Spleen (tissue), 11 donors: ENCODE data around the gene SEC23IP. TPM values are rescaled to one million over a fixed set of nuclear protein-coding genes. Genes with fewer than 3 reads are reported as not detected.

Experiments used
- DNase-seq: peaks from one replicate; pipeline ENCODE4 v3.0.0-alpha.2; 2020
- H3K27ac ChIP-seq, 8 donors: fragments of 200-600 bp; sonication (generic) in 7 of 8; 1 replicate in 4 of 8; 2 replicates in 4 of 8; pipeline versions ENCODE4 v1.5.0 to v1.8.0; 2016 to 2021; ENCODE audit warnings: inconsistent platforms in 4 of 8, mild to moderate bottlenecking in 4 of 8, moderate library complexity in 1 of 8
- H3K27me3 ChIP-seq, 7 donors: fragments of 200-600 bp; sonication (generic) in 6 of 7; replicated peaks in 1 of 7; 1 replicate in 4 of 7; 2 replicates in 3 of 7; pipeline versions ENCODE4 v1.5.0 to v1.8.0; 2016 to 2021; ENCODE audit warnings: inconsistent platforms in 3 of 7, mild to moderate bottlenecking in 1 of 7
- H3K36me3 ChIP-seq, 6 donors: fragments of 200-600 bp; sonication (generic) in 5 of 6; 1 replicate in 4 of 6; 2 replicates in 2 of 6; pipeline versions ENCODE4 v1.5.0 to v1.8.0; 2016 to 2021; ENCODE audit warnings: inconsistent platforms in 2 of 6
- H3K4me1 ChIP-seq, 6 donors: fragments of 200-600 bp; sonication (generic) in 5 of 6; 1 replicate in 3 of 6; 2 replicates in 3 of 6; pipeline versions ENCODE4 v1.5.0 to v1.8.0; 2016 to 2021; ENCODE audit warnings: inconsistent platforms in 3 of 6
- H3K4me3 ChIP-seq, 8 donors: fragments of 200-600 bp; sonication (generic) in 7 of 8; 1 replicate in 4 of 8; 2 replicates in 4 of 8; pipeline versions ENCODE4 v1.5.0 to v1.8.0; 2016 to 2021; ENCODE audit warnings: inconsistent platforms in 4 of 8, mild to moderate bottlenecking in 4 of 8, moderate library complexity in 2 of 8
- H3K9me3 ChIP-seq, 8 donors: fragments of 200-600 bp; sonication (generic) in 7 of 8; 1 replicate in 4 of 8; 2 replicates in 4 of 8; pipeline versions ENCODE4 v1.5.0 to v1.8.0; 2016 to 2021; ENCODE audit warnings: inconsistent platforms in 4 of 8
- POLR2A ChIP-seq, 3 donors: fragments of 450-650 bp; IDR thresholded peaks; one replicate each; pipeline ENCODE4 v1.5.1; 2017; ENCODE audit warnings: antibody characterized with exemption in 3 of 3, mild to moderate bottlenecking in 1 of 3
- POLR2AphosphoS5 ChIP-seq, 3 donors: sonication (generic); formaldehyde crosslinking; IDR thresholded peaks; one replicate each; pipeline ENCODE4 v1.5.1; 2017; ENCODE audit warnings: antibody characterized with exemption in 3 of 3
- WGBS, 5 donors: extraction: QIAGEN DNeasy Blood & Tissue Kit in 3 of 5; methylation state at CpG; one replicate each; pipeline versions ENCODE4 v1.1.5 to v1.1.7; 2013 to 2018; 5-methylcytosine and 5-hydroxymethylcytosine counted together
- intact Hi-C: fragments of 100-400 bp; cut with DNase I; formaldehyde crosslinking; loops from one replicate; pipeline ENCODE4 v1.15.0; 2023; ENCODE audit warnings: low total_unique reads
- polyA plus RNA-seq, 3 donors: library from polyadenylated mRNA; stranded (reverse); fragments of 200-250 nt; gene quantifications; one replicate each; pipeline ENCODE4 v1.2.1, GENCODE V29; 2013
- total RNA-seq, 7 donors: library from RNA; depleted of rRNA in 3 of 7; stranded (reverse); fragments of >200 nt in 3 of 7; fragmentation: NEBNext Ultra II Directional in 4 of 7; extraction: Animal tissue kit (Norgen Biotek cat#: 25700) in 4 of 7; gene quantifications; one replicate each; pipeline versions ENCODE4 v1.1.0 to v1.2.1, GENCODE V29; 2016 to 2021
- TF ChIP-seq, protein P1 (sequence below), 11 experiments: fragments of 200-600 bp in 7 of 11; fragments of 450-650 bp in 4 of 11; sonication (generic) in 4 of 11; IDR thresholded peaks in 8 of 11; conservative IDR thresholded peaks in 3 of 11; 1 replicate in 7 of 11; 2 replicates in 4 of 11; pipeline versions ENCODE4 v1.4.0 to v1.8.0; 2016 to 2021; ENCODE audit warnings: antibody characterized with exemption in 11 of 11, inconsistent platforms in 4 of 11, mild to moderate bottlenecking in 1 of 11
- donor health status: healthy with polysubstance abuse.
- donor health status: DM: no; HTN: no; CAD: no; lungs with moderate emphysema.
- donor health status: DM: no; HTN: no; CAD: no.
- donor health status: Bipolar disorder and iron deficiency.
- donor health status: healthy.
- donor health status: DM: no; HTN: no; CAD: no.
- donor health status: DM: yes; HTN: yes; CAD: no.

SEC23IP gene
- total and polyA plus RNA-seq, 10 donors, result 6.8 to 59.9 (median 33.8) TPM

DNA sequence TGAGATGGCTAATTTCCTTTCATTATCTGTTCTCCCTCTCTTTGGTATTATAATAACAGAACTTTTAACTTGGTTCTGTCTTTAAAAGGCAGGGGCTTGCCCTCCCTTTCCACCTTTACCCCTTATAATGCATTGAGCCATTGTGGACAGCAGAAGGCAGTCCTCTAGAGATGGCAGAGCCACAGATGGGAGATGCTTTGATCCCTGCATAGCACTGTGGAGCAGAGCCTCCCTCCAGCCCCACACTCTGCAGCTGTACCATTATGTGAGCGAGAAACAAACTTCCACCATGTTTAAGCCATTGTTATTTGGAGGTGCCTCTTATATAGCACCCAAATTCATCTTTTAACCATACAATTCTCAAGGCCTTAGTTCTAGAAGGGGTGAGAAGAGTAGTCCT lies 78.4 kb downstream of the SEC23IP start:
- H3K36me3 ChIP-seq, result no peaks in the 10 kb centered on the region
- WGBS, 5 donors, result 85 to 94% (median 93%) methylated on average over 1 of the region's 1 CpG
- no peaks in the 10 kb centered on the region for H3K4me1 ChIP-seq
- H3K4me3 ChIP-seq, result no peak overlapping the region
- H3K9me3 ChIP-seq, result peaks cover 0 to 24% (median 15%) of the 10 kb centered on the region in 8 donors
- intact Hi-C loops, result no loop called here
- no peak for TF ChIP-seq POLR2AphosphoS5 (IDR thresholded peaks at IDR 0.05)
- TF ChIP-seq, protein P1, sequence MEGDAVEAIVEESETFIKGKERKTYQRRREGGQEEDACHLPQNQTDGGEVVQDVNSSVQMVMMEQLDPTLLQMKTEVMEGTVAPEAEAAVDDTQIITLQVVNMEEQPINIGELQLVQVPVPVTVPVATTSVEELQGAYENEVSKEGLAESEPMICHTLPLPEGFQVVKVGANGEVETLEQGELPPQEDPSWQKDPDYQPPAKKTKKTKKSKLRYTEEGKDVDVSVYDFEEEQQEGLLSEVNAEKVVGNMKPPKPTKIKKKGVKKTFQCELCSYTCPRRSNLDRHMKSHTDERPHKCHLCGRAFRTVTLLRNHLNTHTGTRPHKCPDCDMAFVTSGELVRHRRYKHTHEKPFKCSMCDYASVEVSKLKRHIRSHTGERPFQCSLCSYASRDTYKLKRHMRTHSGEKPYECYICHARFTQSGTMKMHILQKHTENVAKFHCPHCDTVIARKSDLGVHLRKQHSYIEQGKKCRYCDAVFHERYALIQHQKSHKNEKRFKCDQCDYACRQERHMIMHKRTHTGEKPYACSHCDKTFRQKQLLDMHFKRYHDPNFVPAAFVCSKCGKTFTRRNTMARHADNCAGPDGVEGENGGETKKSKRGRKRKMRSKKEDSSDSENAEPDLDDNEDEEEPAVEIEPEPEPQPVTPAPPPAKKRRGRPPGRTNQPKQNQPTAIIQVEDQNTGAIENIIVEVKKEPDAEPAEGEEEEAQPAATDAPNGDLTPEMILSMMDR (IDR thresholded peaks at IDR 0.05 in 8 of 11, conservative IDR thresholded peaks at IDR 0.05 in 3 of 11), result no peak
- no peak for TF ChIP-seq POLR2A (IDR thresholded peaks at IDR 0.05)
- no peak overlapping the region for H3K27ac ChIP-seq
- DNase-seq, result no peak
- no peaks in the 10 kb centered on the region for H3K27me3 ChIP-seq

DNA sequence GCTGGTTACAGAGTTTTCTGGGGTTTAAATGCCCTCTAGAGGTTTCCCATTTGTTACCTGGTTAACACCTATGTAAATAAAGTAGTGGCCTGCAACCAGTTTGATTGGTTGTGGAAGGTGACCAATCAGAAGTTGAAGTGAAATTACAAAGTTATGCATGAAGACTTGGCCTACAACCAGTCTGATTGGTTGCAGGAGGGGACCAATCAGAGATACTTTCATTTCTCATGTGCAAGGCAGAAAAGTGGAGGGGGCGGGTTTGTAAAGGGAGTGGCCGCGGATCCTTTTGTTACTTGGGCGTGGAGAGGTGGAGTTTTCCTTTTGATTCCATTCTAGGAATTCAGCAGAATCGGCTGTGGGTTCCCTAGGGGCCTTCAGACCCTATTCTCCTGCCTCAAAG lies 80.8 kb downstream of the SEC23IP start:
- Histone ChIP-seq H3K36me3 (no peaks in the 10 kb centered on the region), H3K4me3 (no peak overlapping the region), H3K27ac (no peak overlapping the region), H3K27me3 (no peaks in the 10 kb centered on the region), H3K9me3 (peaks cover 0 to 4% (median 0%) of the 10 kb centered on the region in 8 donors), H3K4me1 (no peaks in the 10 kb centered on the region)
- no peak for DNase-seq
- TF ChIP-seq, protein P1 (IDR thresholded peaks at IDR 0.05 in 8 of 11, conservative IDR thresholded peaks at IDR 0.05 in 3 of 11), result no peak
- TF ChIP-seq POLR2A (IDR thresholded peaks at IDR 0.05) (no peak), POLR2AphosphoS5 (IDR thresholded peaks at IDR 0.05) (no peak)
- intact Hi-C loops, result no loop called here
- WGBS, 5 donors, result 52 to 82% (median 63%) methylated on average over 5 of the region's 5 CpGs

DNA sequence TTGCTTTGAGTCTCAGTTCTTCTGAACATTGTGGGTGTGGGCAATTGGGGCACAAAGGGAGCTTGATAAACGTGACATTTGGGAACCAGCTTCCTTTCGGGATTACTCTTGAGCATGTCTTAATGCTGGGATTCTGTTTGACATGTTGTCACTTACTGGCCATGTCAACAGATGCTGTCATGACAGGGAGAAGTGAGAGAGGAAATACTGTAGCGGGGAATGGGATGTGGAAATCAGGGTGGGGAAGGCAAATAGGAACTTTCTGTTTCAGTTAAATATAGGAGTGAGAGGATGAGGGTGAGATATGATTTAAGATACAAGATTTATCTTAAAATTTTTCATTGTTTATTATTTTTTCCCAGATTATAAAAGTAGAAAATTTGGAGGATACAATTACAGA lies 83.9 kb downstream of the SEC23IP start:
- Histone ChIP-seq H3K9me3 (no peaks in the 10 kb centered on the region), H3K27ac (no peak overlapping the region), H3K4me3 (no peak overlapping the region), H3K36me3 (no peaks in the 10 kb centered on the region), H3K4me1 (no peaks in the 10 kb centered on the region), H3K27me3 (peaks cover 0 to 3% (median 0%) of the 10 kb centered on the region in 7 donors)
- DNase-seq, result no peak
- 41 to 61% (median 59%) methylated on average over 3 of the region's 3 CpGs for WGBS, 5 donors
- TF ChIP-seq POLR2A (IDR thresholded peaks at IDR 0.05) (no peak), POLR2AphosphoS5 (IDR thresholded peaks at IDR 0.05) (no peak)
- TF ChIP-seq, protein P1 (IDR thresholded peaks at IDR 0.05 in 8 of 11, conservative IDR thresholded peaks at IDR 0.05 in 3 of 11), result no peak
- intact Hi-C loops, result no loop called here

- Histone ChIP-seq H3K4me3 (no peak overlapping the region), H3K9me3 (peaks cover 0 to 8% (median 6%) of the 10 kb centered on the region in 8 donors), H3K27me3 (peaks cover 0 to 3% (median 0%) of the 10 kb centered on the region in 7 donors), H3K36me3 (no peaks in the 10 kb centered on the region), H3K27ac (no peak overlapping the region), H3K4me1 (no peaks in the 10 kb centered on the region)
- TF ChIP-seq, protein P1 (IDR thresholded peaks at IDR 0.05 in 8 of 11, conservative IDR thresholded peaks at IDR 0.05 in 3 of 11), result no peak
- TF ChIP-seq POLR2A (IDR thresholded peaks at IDR 0.05) (no peak), POLR2AphosphoS5 (IDR thresholded peaks at IDR 0.05) (no peak)
- DNase-seq, result no peak
- 55 to 75% (median 65%) methylated on average over 5 of the region's 5 CpGs for WGBS, 5 donors
- intact Hi-C loops, result no loop called here
Observed at GRCh38 chr10:119980956-119981750, 88.6 kb downstream of the SEC23IP start.
